Midbrain (tissue), 1 donor: Measurements from ENCODE around the gene PROZ.
"Not testable (repeated sequence)": the region's sequence is repeated elsewhere in the genome, so short reads cannot be mapped to it uniquely, and the experiment has no call there.

Experiments
- DNase-seq: peaks from one replicate; lab custom pipeline; 2025; lab: John Stamatoyannopoulos, UW

The PROZ gene, protein sequence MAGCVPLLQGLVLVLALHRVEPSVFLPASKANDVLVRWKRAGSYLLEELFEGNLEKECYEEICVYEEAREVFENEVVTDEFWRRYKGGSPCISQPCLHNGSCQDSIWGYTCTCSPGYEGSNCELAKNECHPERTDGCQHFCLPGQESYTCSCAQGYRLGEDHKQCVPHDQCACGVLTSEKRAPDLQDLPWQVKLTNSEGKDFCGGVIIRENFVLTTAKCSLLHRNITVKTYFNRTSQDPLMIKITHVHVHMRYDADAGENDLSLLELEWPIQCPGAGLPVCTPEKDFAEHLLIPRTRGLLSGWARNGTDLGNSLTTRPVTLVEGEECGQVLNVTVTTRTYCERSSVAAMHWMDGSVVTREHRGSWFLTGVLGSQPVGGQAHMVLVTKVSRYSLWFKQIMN

DNA sequence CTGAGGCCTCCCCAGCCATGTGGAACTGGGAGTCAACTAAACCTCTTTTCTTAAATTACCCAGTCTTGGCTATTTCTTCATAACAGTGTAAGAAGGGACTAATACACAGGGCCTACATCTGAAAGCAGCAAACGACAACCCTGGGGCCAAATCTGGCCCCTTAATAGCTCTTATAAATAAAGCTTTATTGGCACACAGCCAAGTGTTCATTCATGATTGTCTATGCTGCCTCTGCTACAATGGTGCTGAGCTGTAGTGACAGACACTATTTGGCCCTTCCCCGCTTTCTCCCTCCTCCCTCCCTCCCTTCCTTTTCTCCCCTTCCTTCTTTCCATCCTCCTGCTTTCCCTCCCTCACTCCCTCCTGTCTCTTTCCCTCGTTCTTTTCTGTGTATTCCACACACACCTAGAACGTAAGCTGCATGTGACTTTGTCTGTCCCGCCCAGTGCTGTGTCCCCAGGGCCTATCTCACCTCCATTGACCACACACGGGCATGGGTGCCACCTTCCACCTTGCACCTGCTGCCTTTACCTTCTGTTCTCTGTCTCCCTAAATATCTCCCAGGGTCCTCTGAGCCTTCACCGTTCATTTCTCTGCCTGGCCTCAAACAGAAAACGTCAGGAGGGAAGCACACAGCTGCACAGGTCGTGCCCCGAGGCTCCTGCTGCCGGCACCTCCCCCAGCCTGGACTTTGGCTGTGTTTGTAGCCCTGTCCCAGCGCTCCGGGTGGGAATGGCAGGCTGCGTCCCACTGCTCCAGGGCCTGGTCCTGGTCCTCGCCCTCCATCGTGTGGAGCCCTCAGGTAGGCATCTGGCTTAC is at the start of gene PROZ:
Gene PROZ, plus strand, starts transcription at position 720 of the 819 bp plus-strand sequence. Its CDS starts 13 bp downstream, at position 733.
- DNase-seq, result no peak

DNA sequence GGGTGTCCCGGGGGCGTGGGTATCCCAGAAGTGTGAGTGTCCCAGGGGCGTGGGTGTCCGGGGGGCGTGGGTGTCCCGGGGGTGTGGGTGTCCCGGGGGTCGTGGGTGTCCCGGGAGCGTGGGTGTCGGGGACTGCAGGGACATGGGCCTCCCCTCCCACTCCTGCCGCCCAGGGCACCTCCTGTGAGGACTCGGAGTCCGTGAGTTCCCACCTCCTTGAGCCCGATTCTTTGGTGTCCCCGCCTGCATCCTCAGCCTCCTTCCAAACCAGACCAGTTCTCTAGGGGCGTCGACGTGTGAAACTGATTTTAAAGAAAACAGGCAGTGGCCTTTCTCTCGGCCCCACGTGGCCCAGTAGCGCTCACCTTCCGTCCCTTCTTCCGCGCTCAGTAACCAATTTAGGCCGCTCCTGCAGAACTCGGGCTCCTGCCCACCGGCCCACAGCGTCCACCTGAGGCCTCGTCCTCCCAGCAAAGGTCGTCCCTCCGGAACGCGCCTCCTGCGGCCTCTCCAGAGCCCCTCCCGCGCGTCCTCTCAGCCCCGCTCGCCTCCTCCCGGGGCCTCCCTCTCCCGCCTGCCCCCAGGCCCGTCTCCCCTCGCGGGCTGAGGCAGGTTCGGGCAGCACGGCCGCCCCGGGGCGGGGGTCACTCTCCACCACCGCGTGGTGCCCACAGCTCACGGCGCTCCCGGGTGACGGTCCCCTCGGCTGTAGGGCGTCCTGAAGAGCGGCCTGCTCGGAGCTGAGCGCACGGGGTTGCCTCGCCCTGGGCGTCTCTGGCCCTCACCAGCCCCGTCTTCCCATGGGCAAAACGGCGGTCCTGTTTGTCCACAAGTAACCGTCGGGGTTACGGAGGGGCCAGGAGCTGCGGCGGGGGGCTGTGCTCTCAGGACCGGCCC is 49.0 kb upstream of the PROZ start:
- DNase-seq, result no peak

DNA sequence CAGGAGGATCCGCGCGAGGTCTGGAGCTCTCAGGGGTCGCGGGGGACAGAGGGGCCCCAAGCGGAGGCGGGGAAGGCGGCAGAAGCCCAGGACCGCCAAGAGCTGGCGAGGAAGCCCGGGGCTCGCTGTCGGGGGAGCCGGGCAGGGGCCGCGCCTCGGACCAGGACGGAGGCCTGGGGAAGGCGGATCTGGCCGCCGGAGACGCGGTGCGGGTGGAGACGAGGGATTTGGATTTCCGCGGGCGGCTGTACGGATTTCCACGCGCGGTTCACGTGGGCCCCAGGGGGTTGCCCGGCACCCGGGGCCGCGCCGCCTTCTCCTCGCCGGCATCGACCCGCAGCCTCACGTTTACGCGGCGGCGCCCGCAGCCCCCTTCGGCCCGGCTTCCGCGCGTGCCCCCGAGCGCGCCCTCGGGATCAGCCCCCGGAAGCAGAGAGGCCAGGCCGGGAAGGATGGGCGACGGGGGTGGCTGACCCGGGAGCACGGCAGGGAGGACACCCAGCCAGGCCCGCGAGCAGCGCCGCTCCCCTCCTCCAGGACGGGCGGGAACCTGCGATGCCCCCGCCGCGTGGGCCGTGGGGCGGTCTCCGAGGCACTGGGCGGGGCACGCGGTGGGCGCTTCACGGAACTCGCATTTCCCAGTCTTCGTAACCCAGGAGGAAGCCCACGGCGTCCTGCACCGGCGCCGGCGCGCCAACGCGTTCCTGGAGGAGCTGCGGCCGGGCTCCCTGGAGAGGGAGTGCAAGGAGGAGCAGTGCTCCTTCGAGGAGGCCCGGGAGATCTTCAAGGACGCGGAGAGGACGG is 48.2 kb upstream of the PROZ start:
- no peak for DNase-seq

DNA sequence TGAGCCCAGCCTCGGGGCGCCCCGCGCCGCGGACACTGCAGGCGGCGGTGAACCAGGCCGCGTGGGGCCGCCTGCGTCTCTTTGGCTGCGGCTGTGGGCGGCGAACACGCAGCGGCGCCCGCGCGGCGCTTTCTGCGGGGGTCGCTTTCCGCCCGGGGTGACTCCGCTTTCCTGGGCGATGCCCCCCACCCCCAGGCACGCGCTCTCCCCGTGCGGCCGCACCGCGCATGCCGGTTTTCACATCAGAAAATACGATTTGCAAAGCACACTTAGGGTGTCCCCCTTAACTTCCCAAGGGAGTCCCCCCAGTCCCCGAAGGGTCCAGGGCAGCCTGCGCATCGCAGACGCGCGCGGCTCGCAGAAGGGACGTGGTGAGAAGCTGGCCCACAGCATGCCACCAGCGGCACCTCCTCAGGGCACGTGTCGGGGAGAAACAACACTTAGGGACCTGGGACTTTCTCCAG is 47.6 kb upstream of the PROZ start:
- DNase-seq, result no peak

DNA sequence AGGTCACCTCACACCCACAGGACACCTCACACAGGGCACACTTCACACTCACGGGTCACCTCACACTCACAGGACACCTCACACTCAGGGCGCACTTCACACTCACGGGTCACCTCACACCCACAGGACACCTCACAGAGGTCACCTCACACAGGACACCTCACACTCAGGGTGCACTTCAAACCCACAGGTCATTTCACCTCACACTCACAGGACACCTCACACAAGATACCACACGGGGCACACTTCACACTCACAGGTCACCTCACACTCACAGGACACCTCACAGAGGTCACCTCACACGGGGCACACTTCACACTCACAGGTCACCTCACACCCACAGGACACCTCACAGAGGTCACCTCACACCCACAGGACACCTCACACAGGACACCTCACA is 46.6 kb upstream of the PROZ start:
- DNase-seq, result not testable (repeated sequence)

DNA sequence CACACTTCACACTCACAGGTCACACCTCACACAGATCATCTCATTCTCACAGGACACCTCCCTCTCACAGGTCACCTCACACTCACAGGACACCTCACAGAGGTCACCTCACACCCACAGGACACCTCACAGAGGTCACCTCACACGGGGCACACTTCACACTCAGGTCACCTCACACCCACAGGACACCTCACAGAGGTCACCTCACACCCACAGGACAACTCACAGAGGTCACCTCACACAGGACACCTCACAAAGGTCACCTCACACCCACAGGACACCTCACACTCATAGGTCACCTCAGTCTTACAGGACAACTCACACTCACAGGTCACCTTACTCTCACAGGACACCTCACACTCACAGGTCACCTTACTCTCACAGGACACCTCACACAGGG is 46.0 kb upstream of the PROZ start:
- not testable (repeated sequence) for DNase-seq

DNA sequence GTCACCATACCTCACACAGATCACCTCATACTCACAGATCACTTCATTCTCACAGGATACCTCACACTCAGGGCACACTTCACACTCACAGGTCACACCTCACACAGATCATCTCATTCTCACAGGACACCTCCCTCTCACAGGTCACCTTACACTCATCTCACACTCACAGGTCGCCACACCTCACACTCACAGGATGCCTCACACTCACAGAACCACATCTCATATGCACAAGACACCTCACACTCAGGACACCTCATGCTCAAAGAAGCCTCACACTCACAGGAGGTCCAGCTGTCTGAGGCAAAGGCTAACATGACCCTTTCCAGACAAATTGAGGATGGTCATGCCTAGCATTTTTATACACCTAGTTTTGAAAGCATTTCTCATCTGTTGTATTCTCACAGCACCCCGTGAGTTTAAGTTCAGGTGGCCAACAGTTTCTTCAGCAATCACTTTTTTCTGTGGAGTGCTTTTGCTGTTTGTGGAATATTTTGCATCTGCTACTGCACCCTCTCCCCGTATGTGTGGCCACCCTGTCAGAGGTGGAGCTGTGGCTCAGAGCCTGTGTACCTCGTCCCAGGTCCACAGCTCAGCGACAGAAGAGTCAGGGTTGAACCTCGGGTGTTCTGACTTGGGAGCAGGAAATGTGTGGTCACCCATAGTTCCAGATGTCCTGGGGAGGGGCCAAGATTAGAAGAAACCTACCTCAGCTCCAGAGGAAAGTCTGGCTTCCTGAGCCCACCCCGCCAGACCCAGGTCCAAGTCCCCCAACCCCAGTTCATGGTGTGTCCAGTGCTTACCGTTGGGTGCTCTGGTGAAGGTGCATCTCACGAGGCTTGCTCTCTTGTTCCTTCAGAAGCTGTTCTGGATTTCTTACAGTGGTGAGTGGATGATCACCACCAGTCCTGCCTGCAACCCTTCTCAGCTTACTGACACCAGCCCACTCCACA is 45.3 kb upstream of the PROZ start:
- DNase-seq, result no peak

DNA sequence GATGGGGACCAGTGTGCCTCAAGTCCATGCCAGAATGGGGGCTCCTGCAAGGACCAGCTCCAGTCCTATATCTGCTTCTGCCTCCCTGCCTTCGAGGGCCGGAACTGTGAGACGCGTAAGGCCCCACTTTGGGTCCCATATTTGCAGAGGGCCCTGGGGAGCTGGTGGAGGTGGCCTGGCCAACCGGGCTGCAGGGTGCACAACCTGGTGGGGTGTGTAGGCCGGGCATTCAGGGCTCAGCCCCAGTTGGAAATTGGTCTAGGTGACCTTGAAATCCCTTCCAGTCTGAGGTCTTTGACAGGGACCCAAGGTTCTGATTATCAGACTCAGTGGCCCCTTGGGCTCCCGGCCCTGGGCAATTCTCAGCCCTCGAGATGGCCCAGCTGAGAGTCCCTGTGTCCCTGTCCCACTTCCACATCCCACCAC is 44.6 kb upstream of the PROZ start:
- DNase-seq, result no peak

DNA sequence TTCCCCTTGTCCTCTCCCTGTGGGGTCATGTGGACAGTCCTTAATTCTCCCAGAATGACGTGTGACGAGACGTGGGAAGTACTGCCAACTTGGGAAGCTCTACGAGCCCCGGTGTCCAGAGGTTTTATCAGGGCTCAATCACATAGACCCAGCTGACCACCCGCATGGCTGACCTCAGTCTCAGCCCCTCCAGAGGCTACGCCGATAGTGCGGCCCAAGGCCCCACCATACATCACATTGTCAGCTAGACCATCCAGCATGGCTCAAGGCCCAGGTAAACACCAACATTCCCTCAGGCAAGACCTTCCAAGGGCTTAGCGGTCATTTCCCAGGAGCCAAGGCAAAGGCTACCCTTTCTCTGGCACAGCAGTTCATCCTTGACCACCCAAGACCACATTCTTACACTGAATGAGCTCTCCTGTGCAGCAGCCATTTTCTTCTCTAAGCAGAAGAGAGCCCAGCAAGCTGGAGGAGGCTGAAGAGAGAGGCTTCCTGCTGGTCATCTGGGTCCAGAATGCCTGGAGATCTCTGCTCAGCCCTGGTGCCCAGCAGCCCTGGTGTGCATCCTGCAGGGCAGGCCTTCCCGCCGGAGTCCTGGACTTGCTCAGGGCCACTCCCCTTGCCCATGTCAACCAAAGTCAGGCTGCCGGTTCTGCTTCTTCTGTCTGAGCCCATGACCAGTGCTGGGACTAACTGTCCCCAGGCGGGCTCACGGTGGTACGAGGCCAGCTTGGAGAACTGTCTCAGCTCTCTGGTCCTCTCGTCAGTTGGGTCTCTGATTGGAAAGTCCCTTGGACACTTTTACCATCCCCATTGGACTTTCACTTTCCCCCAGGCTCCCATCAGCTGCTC is 43.7 kb upstream of the PROZ start:
- no peak for DNase-seq

DNA sequence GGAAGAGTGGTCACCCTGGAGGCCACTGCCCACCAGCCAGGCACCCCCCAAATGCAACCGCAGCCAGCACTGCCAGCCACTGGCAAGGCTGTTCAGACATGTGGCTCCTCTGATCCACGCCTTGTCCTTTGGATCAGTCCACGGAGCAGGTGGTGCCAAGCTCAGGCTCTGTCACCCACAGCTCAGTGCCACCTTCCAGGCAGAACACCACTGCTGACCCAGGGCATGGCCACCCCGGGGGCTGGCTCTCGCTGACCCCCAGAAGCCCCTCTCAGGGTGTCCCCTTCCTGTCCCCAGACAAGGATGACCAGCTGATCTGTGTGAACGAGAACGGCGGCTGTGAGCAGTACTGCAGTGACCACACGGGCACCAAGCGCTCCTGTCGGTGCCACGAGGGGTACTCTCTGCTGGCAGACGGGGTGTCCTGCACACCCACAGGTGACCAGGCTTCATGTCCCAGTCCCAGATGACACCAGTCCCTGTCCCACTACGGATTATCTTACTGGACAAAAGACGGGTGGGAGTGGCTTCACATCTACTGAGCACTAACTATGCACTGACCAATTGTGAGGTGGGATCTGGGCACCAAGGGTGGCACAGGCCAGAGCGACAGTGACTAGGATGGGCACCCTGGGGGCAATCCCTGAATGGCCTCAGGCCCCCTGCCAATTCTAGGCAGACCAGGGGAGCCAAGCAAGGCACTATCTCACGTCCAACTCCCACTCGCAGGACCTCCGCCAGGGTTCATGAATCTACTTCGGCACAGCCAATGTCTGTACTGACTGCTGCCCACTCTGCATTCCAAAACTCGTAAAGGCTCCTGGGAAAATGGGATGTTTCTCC is 42.9 kb upstream of the PROZ start:
- no peak for DNase-seq

DNA sequence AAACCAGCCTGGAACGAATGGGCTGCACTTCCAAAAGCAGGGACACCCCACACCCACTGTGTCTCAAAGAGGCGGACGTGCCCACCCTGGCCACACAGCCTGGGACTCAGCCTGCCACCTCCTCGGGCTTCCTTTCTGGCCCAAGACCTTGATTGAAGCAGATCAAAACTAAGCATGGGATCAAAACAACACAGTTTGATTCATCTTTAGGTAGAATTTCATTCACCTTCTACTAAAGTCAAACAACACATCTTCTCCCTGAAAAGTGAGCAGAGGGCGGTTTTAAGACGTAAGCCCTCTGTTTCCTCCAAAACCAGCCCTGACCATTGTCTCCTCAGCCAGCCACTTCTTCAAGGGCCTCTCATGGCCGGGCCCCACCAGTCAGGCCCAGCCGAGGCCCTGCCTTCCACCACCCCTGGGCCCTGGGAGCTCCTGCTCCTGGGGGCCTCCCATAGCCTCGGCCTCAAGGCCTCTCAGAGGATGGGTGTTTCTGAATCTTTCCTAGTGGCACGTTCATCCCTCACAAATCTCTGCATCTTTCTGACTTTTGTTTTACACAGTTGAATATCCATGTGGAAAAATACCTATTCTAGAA is 42.1 kb upstream of the PROZ start:
- no peak for DNase-seq

DNA sequence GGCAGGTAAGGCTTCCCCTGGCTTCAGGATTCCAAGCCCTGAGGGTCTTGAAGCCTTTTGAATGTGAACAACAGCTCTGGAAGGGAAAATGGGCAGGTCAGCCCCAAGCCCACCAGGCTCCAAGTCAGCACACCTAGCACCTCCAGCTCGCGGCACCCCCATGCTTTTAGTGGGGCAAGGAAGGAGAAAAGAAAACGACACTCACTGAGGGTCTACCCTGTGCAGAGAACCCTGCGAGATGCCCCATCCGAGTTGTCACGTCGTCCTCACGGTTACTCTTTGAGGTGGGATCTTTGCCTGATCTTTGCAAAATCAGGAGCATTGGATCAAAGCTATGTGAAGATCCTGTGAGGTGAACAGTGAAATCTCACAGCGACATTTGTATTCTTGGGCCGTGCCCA is 41.6 kb upstream of the PROZ start:
- no peak for DNase-seq

DNA sequence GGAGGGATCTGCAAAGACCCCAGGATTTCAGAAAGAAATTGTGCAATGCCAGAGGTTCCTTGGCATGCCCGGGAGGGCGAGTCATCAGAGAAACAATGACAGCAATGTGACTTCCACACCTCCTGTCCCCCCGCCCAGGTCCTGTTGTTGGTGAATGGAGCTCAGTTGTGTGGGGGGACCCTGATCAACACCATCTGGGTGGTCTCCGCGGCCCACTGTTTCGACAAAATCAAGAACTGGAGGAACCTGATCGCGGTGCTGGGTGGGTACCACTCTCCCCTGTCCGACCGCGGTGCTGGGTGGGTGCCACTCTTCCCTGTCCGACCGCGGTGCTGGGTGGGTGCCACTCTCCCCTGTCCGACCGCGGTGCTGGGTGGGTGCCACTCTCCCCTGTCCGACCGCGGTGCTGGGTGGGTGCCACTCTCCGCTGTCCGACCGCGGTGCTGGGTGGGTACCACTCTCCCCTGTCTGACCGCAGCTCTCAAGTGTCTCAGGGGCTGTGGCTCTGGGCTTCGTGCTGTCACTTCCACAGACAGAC is 41.0 kb upstream of the PROZ start:
- no peak for DNase-seq

DNA sequence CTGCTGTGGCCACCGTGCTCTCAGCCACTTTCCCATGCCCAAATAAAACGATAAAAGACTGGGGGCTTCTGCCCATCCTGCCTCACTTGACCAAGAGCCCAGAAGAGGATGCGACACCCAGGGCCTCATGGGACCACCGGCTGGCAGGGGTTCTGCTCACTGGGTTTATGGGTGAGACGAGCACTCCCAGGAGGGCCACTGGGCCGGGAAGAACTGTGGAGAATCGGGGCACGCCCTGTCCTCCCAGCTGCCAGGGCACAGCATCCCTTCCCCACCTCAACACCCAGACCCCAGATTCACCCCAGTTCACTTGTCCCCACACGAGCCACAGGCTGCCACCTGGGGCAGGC is 40.6 kb upstream of the PROZ start:
- DNase-seq, result no peak

DNA sequence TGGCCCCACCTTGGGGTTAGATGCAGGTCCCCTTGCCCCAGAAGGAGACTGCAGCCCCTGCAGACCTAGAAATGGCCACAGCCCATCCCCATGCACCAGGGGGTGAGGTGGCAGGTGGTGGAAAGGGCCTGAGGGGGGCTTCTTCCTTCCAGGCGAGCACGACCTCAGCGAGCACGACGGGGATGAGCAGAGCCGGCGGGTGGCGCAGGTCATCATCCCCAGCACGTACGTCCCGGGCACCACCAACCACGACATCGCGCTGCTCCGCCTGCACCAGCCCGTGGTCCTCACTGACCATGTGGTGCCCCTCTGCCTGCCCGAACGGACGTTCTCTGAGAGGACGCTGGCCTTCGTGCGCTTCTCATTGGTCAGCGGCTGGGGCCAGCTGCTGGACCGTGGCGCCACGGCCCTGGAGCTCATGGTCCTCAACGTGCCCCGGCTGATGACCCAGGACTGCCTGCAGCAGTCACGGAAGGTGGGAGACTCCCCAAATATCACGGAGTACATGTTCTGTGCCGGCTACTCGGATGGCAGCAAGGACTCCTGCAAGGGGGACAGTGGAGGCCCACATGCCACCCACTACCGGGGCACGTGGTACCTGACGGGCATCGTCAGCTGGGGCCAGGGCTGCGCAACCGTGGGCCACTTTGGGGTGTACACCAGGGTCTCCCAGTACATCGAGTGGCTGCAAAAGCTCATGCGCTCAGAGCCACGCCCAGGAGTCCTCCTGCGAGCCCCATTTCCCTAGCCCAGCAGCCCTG is 40.0 kb upstream of the PROZ start:
- no peak for DNase-seq

DNA sequence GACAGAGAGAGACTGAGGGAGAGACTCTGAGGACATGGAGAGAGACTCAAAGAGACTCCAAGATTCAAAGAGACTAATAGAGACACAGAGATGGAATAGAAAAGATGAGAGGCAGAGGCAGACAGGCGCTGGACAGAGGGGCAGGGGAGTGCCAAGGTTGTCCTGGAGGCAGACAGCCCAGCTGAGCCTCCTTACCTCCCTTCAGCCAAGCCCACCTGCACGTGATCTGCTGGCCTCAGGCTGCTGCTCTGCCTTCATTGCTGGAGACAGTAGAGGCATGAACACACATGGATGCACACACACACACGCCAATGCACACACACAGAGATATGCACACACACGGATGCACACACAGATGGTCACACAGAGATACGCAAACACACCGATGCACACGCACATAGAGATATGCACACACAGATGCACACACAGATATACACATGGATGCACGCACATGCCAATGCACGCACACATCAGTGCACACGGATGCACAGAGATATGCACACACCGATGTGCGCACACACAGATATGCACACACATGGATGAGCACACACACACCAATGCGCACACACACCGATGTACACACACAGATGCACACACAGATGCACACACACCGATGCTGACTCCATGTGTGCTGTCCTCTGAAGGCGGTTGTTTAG is 39.2 kb upstream of the PROZ start:
- DNase-seq, result no peak
